ENCODE data around the gene BHLHE41.

DNA sequence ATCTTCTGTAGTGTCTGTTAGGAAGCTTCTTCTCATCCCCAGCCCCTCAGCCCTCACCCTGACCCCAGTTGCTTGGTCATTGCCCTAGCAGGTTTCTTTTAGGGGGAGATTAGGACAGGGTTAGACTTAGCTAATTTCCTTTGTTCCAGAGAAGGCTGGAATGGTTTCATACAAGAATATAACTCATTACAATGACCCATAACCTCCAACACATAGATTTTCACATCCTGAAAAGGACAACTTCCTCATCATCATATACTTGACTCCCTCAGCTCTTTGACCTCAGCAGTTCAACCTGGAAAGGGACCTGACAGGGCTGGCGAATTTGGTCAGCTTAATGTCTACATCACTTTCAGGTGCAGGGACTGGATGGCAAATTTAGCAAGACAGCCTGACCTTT, 8.0 kb upstream of the BHLHE41 start:
- no peak for TF ChIP-seq CTCF (IDR thresholded peaks at IDR 0.05)
- TF ChIP-seq ZFX (IDR thresholded peaks at IDR 0.05; ENCODE audit: borderline replicate concordance), result no peak
